ENCODE results near the gene SWT1. TPM values are rescaled to one million over a fixed set of nuclear protein-coding genes. Genes with fewer than 3 reads are reported as not detected.

SWT1 gene
- total and polyA plus RNA-seq, 2 of the 13 experiments (the other 11 are each of a cell fraction or from before 2014, with no cell fraction given) = 1.7 to 2.5 TPM

DNA sequence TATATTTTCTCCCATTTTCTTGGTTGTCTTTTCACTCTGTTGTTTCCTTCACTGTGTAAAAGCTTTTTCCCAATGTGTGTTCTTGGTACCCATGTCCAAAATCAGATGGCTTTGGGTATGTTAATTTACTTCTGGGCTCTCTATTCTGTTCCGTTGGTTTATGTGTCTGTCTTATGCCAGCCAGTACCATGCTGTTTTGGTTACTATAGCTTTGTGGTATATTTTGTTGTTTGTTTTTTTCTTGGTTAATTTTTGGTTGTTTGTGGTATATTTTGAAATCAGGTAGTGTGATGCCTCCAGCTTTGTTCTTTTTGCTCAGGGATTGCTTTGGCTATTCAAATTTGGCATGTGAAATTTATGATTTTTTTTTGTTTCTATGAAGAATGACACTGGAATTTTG is 67.2 kb downstream of the SWT1 start:
- no peak for ATAC-seq
- Histone ChIP-seq H3K79me2 (ENCODE audit: insufficient read depth, low read length) (no peaks in the 10 kb centered on the region), H3K36me3 (replicated peaks in 1 of 2; ENCODE audit: control insufficient read depth in 1 of 2, insufficient read depth in 2 of 2, low read length in 2 of 2) (no peaks in the 10 kb centered on the region), H3K27me3 (ENCODE audit: control insufficient read depth in 1 of 2, insufficient read depth in 2 of 2, low read length in 2 of 2) (no peaks in the 10 kb centered on the region), H2AFZ (ENCODE audit: low read length) (no peak overlapping the region), H3K27ac (ENCODE audit: extremely low read length, insufficient read depth, low read length) (no peak overlapping the region), H3K4me3 (replicated peaks in 1 of 3; ENCODE audit: insufficient read depth in 1 of 3, low read depth in 2 of 3, low read length in 3 of 3) (no peak overlapping the region), H4K20me1 (ENCODE audit: insufficient read depth, low read length) (no peaks in the 10 kb centered on the region; the same call in 1 of the 2 replicates), H3K9me3 (ENCODE audit: low read length) (no peaks in the 10 kb centered on the region), H3K4me2 (ENCODE audit: low read depth, low read length) (no peak overlapping the region), H3K9ac (ENCODE audit: insufficient read depth, low read depth, low read length) (no peak overlapping the region), H3K4me1 (ENCODE audit: insufficient read depth, low read length) (no peaks in the 10 kb centered on the region)
- BruUV-seq (replicated peaks) = no TSS peak
- FAIRE-seq = no peak
- POLR2A ChIA-PET = no interaction called here
- intact Hi-C loops (cut with micrococcal nuclease; ENCODE audit: unreplicated experiment) (no loop called here), in situ Hi-C loops (cut with HindIII; ENCODE audit: extremely low pct_ligation_motif_present, low pct_unique_long_range_greater_than_20kb) (no loop called here)
- no peak for DNase-seq (ENCODE audit: low spot score)
- WGBS (ENCODE audit: low lambda C conversion rate) = 93% methylated on average over 1 of the region's 1 CpG
- CTCF ChIA-PET (ENCODE audit: low intra/inter-chr PET ratio, low total read pairs) = no interaction called here
- TF ChIP-seq ZNF224 (CRISPR knock-in tag; IDR thresholded peaks at IDR 0.05) = no peak
- no peak for TF ChIP-seq ZFP36L2 (CRISPR knock-in tag; IDR thresholded peaks at IDR 0.05)
- no peak for TF ChIP-seq RAD51 (IDR thresholded peaks at IDR 0.05; ENCODE audit: borderline replicate concordance)
- TF ChIP-seq, protein P1, sequence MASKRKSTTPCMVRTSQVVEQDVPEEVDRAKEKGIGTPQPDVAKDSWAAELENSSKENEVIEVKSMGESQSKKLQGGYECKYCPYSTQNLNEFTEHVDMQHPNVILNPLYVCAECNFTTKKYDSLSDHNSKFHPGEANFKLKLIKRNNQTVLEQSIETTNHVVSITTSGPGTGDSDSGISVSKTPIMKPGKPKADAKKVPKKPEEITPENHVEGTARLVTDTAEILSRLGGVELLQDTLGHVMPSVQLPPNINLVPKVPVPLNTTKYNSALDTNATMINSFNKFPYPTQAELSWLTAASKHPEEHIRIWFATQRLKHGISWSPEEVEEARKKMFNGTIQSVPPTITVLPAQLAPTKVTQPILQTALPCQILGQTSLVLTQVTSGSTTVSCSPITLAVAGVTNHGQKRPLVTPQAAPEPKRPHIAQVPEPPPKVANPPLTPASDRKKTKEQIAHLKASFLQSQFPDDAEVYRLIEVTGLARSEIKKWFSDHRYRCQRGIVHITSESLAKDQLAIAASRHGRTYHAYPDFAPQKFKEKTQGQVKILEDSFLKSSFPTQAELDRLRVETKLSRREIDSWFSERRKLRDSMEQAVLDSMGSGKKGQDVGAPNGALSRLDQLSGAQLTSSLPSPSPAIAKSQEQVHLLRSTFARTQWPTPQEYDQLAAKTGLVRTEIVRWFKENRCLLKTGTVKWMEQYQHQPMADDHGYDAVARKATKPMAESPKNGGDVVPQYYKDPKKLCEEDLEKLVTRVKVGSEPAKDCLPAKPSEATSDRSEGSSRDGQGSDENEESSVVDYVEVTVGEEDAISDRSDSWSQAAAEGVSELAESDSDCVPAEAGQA (IDR thresholded peaks at IDR 0.05; ENCODE audit: low read depth) = no peak
- TF ChIP-seq, protein P1 (CRISPR knock-in tag; IDR thresholded peaks at IDR 0.05; ENCODE audit: borderline replicate concordance) = no peak
- no peak for TF ChIP-seq RARG (CRISPR knock-in tag; IDR thresholded peaks at IDR 0.05; ENCODE audit: low read depth)
- TF ChIP-seq PLRG1 (conservative IDR thresholded peaks at IDR 0.05) = no peak
- no peak for TF ChIP-seq ZNF207 (IDR thresholded peaks at IDR 0.05; ENCODE audit: borderline replicate concordance)
- no peak for TF ChIP-seq PHF21A (CRISPR knock-in tag; IDR thresholded peaks at IDR 0.05)
- TF ChIP-seq TCF7L2 (IDR thresholded peaks at IDR 0.05; ENCODE audit: low read depth, low read length) = no peak
- TF ChIP-seq ZBTB2 (CRISPR knock-in tag; IDR thresholded peaks at IDR 0.05; ENCODE audit: low read depth) = no peak
- TF ChIP-seq MTERF4 (CRISPR knock-in tag; IDR thresholded peaks at IDR 0.05) = no peak
- TF ChIP-seq ZNF317 (CRISPR knock-in tag; IDR thresholded peaks at IDR 0.05) = no peak
- TF ChIP-seq ZNF136 (CRISPR knock-in tag; IDR thresholded peaks at IDR 0.05; ENCODE audit: low read depth) = no peak
- no peak for TF ChIP-seq ZNF569 (CRISPR knock-in tag; IDR thresholded peaks at IDR 0.05; ENCODE audit: borderline replicate concordance)
- TF ChIP-seq, protein P2, sequence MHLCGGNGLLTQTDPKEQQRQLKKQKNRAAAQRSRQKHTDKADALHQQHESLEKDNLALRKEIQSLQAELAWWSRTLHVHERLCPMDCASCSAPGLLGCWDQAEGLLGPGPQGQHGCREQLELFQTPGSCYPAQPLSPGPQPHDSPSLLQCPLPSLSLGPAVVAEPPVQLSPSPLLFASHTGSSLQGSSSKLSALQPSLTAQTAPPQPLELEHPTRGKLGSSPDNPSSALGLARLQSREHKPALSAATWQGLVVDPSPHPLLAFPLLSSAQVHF (CRISPR knock-in tag; IDR thresholded peaks at IDR 0.05) = no peak
- no peak for TF ChIP-seq EP300 (IDR thresholded peaks at IDR 0.05; ENCODE audit: low read depth in 2 of 2, low read length in 2 of 2)
- TF ChIP-seq EP300 (CRISPR knock-in tag; IDR thresholded peaks at IDR 0.05; ENCODE audit: borderline replicate concordance) = no peak
- no peak for TF ChIP-seq MTA3 (CRISPR knock-in tag; IDR thresholded peaks at IDR 0.05)

Measured in HepG2 (cell line).